Stomach (tissue), 9 donors: ENCODE data around the gene SPAST. TPM values are rescaled to one million over a fixed set of nuclear protein-coding genes. Genes with fewer than 3 reads are reported as not detected.

Experiments used
- DNase-seq, 2 donors: peaks; one replicate each; pipeline versions ENCODE4 v3.0.0 to v3.0.0-alpha.2; 2013 to 2019
- H3K27ac ChIP-seq, 5 donors: fragments of 200-600 bp in 4 of 5; sonication (generic) in 4 of 5; one replicate each; pipeline ENCODE4 v1.5.1; 2013 to 2019; ENCODE audit warnings: mild to moderate bottlenecking in 1 of 5, moderate library complexity in 1 of 5
- H3K27me3 ChIP-seq, 3 donors: fragments of 200-600 bp; sonication (generic); one replicate each; pipeline ENCODE4 v1.5.1; 2017 to 2019; ENCODE audit warnings: mixed run types in 1 of 3
- H3K36me3 ChIP-seq, 4 donors: fragments of 200-600 bp; sonication (generic); 1 replicate in 3 of 4; 2 replicates in 1 of 4; pipeline ENCODE4 v1.5.1; 2016 to 2019
- H3K4me1 ChIP-seq, 4 donors: fragments of 200-600 bp; sonication (generic); one replicate each; pipeline ENCODE4 v1.5.1; 2016 to 2019
- H3K4me3 ChIP-seq, 4 donors: fragments of 200-600 bp; sonication (generic) in 3 of 4; one replicate each; pipeline ENCODE4 v1.5.1; 2016 to 2019; ENCODE audit warnings: mild to moderate bottlenecking in 1 of 4
- H3K9me3 ChIP-seq, 4 donors: fragments of 200-600 bp; sonication (generic); one replicate each; pipeline ENCODE4 v1.5.1; 2016 to 2019
- EP300 ChIP-seq: sonication (generic); formaldehyde crosslinking; IDR thresholded peaks from one replicate; pipeline ENCODE4 v1.6.1; 2017; ENCODE audit warnings: antibody characterized with exemption
- POLR2A ChIP-seq, 4 donors: fragments of 450-650 bp; IDR thresholded peaks; one replicate each; pipeline ENCODE4 v1.6.1; 2016; ENCODE audit warnings: antibody characterized with exemption in 4 of 4, control low read depth in 2 of 4, mild to moderate bottlenecking in 1 of 4, moderate library complexity in 1 of 4
- POLR2AphosphoS5 ChIP-seq, 3 donors: sonication (generic); formaldehyde crosslinking; IDR thresholded peaks; one replicate each; pipeline ENCODE4 v1.6.1; 2016; ENCODE audit warnings: antibody characterized with exemption in 3 of 3
- WGBS, 5 donors: extraction: QIAGEN DNeasy Blood & Tissue Kit in 3 of 5; methylation state at CpG; one replicate each; pipeline versions ENCODE4 v1.1.5 to v1.1.7; 2013 to 2018; 5-methylcytosine and 5-hydroxymethylcytosine counted together
- intact Hi-C: fragments of 100-400 bp; cut with DNase I; formaldehyde crosslinking; loops from one replicate; pipeline ENCODE4 v1.15.1; 2023; ENCODE audit warnings: low total_unique reads
- polyA plus RNA-seq, 3 donors: library from polyadenylated mRNA; stranded (reverse); fragments of 200-250 nt; gene quantifications; one replicate each; pipeline ENCODE4 v1.2.3, GENCODE V29; 2013
- total RNA-seq, 5 donors: library from RNA; depleted of rRNA; stranded (reverse); fragments of >200 nt; gene quantifications; one replicate each; pipeline versions ENCODE4 v1.1.0 to v1.2.3, GENCODE V29; 2014 to 2016
- TF ChIP-seq, protein P1 (sequence below), 7 experiments: fragments of 450-650 bp in 4 of 7; fragments of 200-600 bp in 3 of 7; sonication (generic) in 3 of 7; IDR thresholded peaks; one replicate each; pipeline ENCODE4 v1.5.1; 2016 to 2019; ENCODE audit warnings: antibody characterized with exemption in 7 of 7, control low read depth in 2 of 7, mild to moderate bottlenecking in 1 of 7
- donor health status: healthy with polysubstance abuse.
- donor health status: Bipolar disorder and iron deficiency.
- donor health status: healthy.

The SPAST gene
- total and polyA plus RNA-seq, 8 donors = 2.2 to 33.8 (median 6.6) TPM

DNA sequence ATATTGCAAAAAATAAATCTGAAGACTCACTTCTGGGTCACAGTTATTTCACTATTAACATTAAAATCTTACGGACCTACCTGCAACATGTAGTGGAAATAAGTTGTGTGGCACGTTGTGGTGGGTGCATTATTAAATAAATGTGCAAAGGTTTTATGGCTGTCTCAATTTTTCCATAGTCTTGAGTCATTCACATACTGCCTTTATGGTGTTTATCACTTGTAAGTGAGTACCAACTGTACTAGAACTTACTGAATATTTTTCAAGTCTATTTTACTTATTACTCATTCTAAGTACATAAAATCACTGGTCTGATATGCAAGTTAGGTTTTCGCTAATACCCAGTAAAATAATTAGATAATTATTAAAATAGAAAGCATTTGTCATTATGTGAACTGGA lies 54.7 kb downstream of the SPAST start:
- WGBS, 5 donors = 89 to 93% (median 91%) methylated on average over 3 of the region's 3 CpGs
- Histone ChIP-seq H3K27me3 (no peaks in the 10 kb centered on the region), H3K9me3 (no peaks in the 10 kb centered on the region), H3K4me1 (no peaks in the 10 kb centered on the region), H3K4me3 (no peak overlapping the region), H3K36me3 (peaks cover 12 to 80% (median 58%) of the 10 kb centered on the region in 4 donors), H3K27ac (no peak overlapping the region)
- TF ChIP-seq EP300 = no peak
- no peak for DNase-seq
- intact Hi-C loops = no loop called here

DNA sequence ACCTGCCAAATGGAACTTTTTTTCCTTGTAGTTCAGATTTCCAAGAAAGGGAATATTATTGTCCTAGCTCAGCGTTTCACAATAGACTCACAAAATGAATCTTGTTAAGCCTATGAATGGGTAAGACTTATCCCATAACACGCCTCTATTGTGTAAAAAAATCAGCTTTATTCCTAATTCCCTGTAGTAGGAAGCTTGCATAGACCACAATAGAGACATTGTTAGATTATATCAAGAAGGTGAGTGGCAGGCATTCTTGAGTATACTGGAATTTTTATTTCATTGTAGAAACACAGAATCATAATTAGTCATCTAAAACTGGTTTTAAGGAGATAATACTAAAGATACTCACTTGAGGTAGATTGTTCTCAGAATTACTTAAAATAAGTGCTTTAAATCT lies 55.8 kb downstream of the SPAST start:
- intact Hi-C loops = no loop called here
- TF ChIP-seq POLR2A (IDR thresholded peaks at IDR 0.05) = no peak
- TF ChIP-seq EP300 = no peak
- no peak for TF ChIP-seq POLR2AphosphoS5 (IDR thresholded peaks at IDR 0.05)

DNA sequence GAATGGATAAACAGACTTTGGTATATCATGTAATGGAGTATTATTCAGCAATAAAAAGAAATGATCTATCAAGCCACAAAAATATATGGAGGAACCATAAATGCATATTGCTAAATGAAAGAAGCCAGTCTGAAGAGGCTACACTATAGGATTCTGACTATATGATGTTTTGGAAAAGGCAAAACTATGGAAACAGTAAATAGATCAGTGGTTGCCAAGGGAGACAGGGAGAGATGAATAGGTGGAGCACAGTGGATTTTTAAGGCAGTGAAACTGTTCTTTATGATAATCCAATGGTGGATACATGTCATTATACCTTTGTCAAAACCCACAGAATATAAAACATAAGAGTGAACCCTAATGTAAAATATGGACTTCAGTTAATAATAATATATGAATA lies 61.3 kb downstream of the SPAST start:
- Histone ChIP-seq H3K27me3 (no peaks in the 10 kb centered on the region), H3K4me3 (no peak overlapping the region), H3K9me3 (no peaks in the 10 kb centered on the region), H3K27ac (no peak overlapping the region), H3K4me1 (no peaks in the 10 kb centered on the region), H3K36me3 (peaks cover 3 to 79% (median 70%) of the 10 kb centered on the region in 4 donors)
- intact Hi-C loops = no loop called here
- no peak for DNase-seq
- no peak for TF ChIP-seq POLR2A (IDR thresholded peaks at IDR 0.05)
- TF ChIP-seq, protein P1, sequence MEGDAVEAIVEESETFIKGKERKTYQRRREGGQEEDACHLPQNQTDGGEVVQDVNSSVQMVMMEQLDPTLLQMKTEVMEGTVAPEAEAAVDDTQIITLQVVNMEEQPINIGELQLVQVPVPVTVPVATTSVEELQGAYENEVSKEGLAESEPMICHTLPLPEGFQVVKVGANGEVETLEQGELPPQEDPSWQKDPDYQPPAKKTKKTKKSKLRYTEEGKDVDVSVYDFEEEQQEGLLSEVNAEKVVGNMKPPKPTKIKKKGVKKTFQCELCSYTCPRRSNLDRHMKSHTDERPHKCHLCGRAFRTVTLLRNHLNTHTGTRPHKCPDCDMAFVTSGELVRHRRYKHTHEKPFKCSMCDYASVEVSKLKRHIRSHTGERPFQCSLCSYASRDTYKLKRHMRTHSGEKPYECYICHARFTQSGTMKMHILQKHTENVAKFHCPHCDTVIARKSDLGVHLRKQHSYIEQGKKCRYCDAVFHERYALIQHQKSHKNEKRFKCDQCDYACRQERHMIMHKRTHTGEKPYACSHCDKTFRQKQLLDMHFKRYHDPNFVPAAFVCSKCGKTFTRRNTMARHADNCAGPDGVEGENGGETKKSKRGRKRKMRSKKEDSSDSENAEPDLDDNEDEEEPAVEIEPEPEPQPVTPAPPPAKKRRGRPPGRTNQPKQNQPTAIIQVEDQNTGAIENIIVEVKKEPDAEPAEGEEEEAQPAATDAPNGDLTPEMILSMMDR (IDR thresholded peaks at IDR 0.05) = no peak

More for the DNA sequence above, 55.8 kb downstream of the SPAST start:
- Histone ChIP-seq H3K27ac (no peak overlapping the region), H3K4me3 (no peak overlapping the region), H3K9me3 (no peaks in the 10 kb centered on the region), H3K4me1 (no peaks in the 10 kb centered on the region), H3K36me3 (peaks cover 12 to 86% (median 58%) of the 10 kb centered on the region in 4 donors), H3K27me3 (no peaks in the 10 kb centered on the region)
- WGBS, 5 donors = 80 to 97% (median 89%) methylated on average over 2 of the region's 2 CpGs
- DNase-seq = no peak

DNA sequence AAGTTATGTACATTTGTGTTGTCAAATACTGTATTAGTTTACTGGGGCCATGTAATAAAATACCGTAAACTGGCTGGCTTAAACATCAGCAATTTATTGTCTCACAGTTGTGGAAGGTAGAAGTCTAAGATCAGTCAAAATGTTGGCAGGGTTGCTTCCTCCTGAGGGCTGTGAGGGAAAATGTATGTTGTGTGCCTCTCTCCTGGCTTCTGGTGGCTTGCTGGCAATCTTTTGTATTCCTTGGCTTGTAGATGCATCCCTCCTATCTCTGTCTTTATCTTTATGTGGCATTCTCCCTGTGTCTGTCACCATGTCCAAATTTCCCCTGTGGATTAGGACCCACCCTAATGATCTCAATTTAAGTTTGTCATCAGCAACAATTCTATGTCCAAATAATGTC lies 65.3 kb downstream of the SPAST start:
- 94 to 98% (median 96%) methylated on average over 1 of the region's 1 CpG for WGBS, 5 donors
- Histone ChIP-seq H3K9me3 (no peaks in the 10 kb centered on the region), H3K4me3 (no peak overlapping the region), H3K27me3 (no peaks in the 10 kb centered on the region), H3K4me1 (no peaks in the 10 kb centered on the region), H3K36me3 (peaks cover 3 to 85% (median 82%) of the 10 kb centered on the region in 4 donors), H3K27ac (no peak overlapping the region)
- TF ChIP-seq EP300 (no peak), POLR2AphosphoS5 (IDR thresholded peaks at IDR 0.05) (no peak), POLR2A (IDR thresholded peaks at IDR 0.05) (no peak)
- TF ChIP-seq, protein P1 (IDR thresholded peaks at IDR 0.05) = no peak
- intact Hi-C loops = no loop called here
- no peak for DNase-seq

DNA sequence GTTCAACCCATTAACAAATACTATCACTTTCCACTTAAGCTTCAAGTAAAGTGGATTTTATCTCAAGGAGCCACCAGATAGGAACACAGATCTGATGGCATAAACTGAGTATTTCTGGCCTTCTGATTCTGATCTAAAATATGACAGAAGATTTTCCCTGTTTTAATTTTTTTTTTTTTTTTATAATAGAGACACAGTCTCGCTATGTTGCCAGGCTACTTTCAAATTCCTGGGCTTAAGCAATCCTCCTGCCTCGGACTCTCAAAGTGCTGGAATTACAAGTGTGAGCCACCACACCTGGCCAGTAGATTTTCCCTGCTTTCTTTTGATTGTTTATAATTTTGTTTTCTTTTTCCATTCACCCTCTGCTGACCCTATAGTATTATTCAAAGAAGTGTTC lies 65.7 kb downstream of the SPAST start:
- H3K9me3 ChIP-seq = no peaks in the 10 kb centered on the region
- no peak overlapping the region for H3K4me3 ChIP-seq
- H3K27ac ChIP-seq = no peak overlapping the region
- no peak for DNase-seq
- WGBS, 5 donors = 91 to 100% (median 98%) methylated on average over 2 of the region's 2 CpGs
- intact Hi-C loops = no loop called here
- peaks cover 3 to 82% (median 81%) of the 10 kb centered on the region in 4 donors for H3K36me3 ChIP-seq
- no peaks in the 10 kb centered on the region for H3K27me3 ChIP-seq
- TF ChIP-seq, protein P1 (IDR thresholded peaks at IDR 0.05) = no peak
- TF ChIP-seq EP300 (no peak), POLR2AphosphoS5 (IDR thresholded peaks at IDR 0.05) (no peak), POLR2A (IDR thresholded peaks at IDR 0.05) (no peak)
- no peaks in the 10 kb centered on the region for H3K4me1 ChIP-seq
